ENCODE results near the gene ERH. TPM values are rescaled to one million over a fixed set of nuclear protein-coding genes. Genes with fewer than 3 reads are reported as not detected.

ERH gene
- total and polyA plus RNA-seq, 12 donors, result 102 to 151 (median 130) TPM

- peaks cover 0 to 59% (median 1%) of the 10 kb centered on the region in 9 donors for H3K36me3 ChIP-seq
- intact Hi-C loops (cut with DNase I), result no loop called here
- no peaks in the 10 kb centered on the region for H3K27me3 ChIP-seq
- no peak for ATAC-seq
- H3K27ac ChIP-seq, result no peak overlapping the region
- peaks cover 0 to 14% (median 0%) of the 10 kb centered on the region in 11 donors for H3K9me3 ChIP-seq
- peaks cover 0 to 10% (median 0%) of the 10 kb centered on the region in 9 donors for H3K4me1 ChIP-seq
- H3K4me3 ChIP-seq, result no peak overlapping the region
- no peak for DNase-seq
- TF ChIP-seq CTCF (IDR thresholded peaks at IDR 0.05), result no peak
These were observed 23.9 kb downstream of the ERH start for GRCh38 chr14:69374235-69374634.

GRCh38 chr14:69373104-69373503, 25.0 kb downstream of the ERH start:
- peaks cover 0 to 48% (median 0%) of the 10 kb centered on the region in 9 donors for H3K36me3 ChIP-seq
- ATAC-seq (no peak), DNase-seq (no peak)
- H3K4me3 ChIP-seq, result no peak overlapping the region
- H3K27ac ChIP-seq, result no peak overlapping the region
- intact Hi-C loops (cut with DNase I), result no loop called here
- H3K27me3 ChIP-seq, result no peaks in the 10 kb centered on the region
- peaks cover 0 to 14% (median 0%) of the 10 kb centered on the region in 11 donors for H3K9me3 ChIP-seq
- peaks cover 0 to 10% (median 0%) of the 10 kb centered on the region in 9 donors for H3K4me1 ChIP-seq
- 48 to 60% methylated on average over 1 of the region's 1 CpG for WGBS, 2 donors
- TF ChIP-seq CTCF (IDR thresholded peaks at IDR 0.05), result no peak

GRCh38 chr14:69372146-69372545, 26.0 kb downstream of the ERH start:
- H3K27ac ChIP-seq, result no peak overlapping the region
- H3K27me3 ChIP-seq, result no peaks in the 10 kb centered on the region
- H3K36me3 ChIP-seq, result peaks cover 0 to 40% (median 0%) of the 10 kb centered on the region in 9 donors
- ATAC-seq (no peak), DNase-seq (no peak)
- H3K9me3 ChIP-seq, result peaks cover 0 to 14% (median 0%) of the 10 kb centered on the region in 11 donors
- peaks cover 0 to 7% (median 0%) of the 10 kb centered on the region in 9 donors for H3K4me1 ChIP-seq
- WGBS, 2 donors, result 96 to 99% methylated on average over 3 of the region's 3 CpGs
- no peak for TF ChIP-seq CTCF (IDR thresholded peaks at IDR 0.05)
- no peak overlapping the region for H3K4me3 ChIP-seq
- intact Hi-C loops (cut with DNase I), result no loop called here

GRCh38 chr14:69370061-69370460, 28.0 kb downstream of the ERH start:
- Histone ChIP-seq H3K4me1 (no peaks in the 10 kb centered on the region), H3K27me3 (no peaks in the 10 kb centered on the region), H3K36me3 (peaks cover 0 to 19% (median 0%) of the 10 kb centered on the region in 9 donors), H3K9me3 (peaks cover 0 to 6% (median 0%) of the 10 kb centered on the region in 11 donors), H3K4me3 (no peak overlapping the region), H3K27ac (no peak overlapping the region)
- WGBS, 2 donors, result 65 to 70% methylated on average over 5 of the region's 5 CpGs
- TF ChIP-seq CTCF (IDR thresholded peaks at IDR 0.05), result no peak
- DNase-seq (no peak), ATAC-seq (no peak)
- intact Hi-C loops (cut with DNase I), result no loop called here

Measured in heart right ventricle (tissue), 16 donors.